GF-D8 (cell line): ENCODE measurements around the gene MYO1H.
A peak's percentile ranks its signal among the peaks of the same experiment; 100 is the strongest.
"Not testable (repeated sequence)": the region's sequence is repeated elsewhere in the genome, so short reads cannot be mapped to it uniquely, and the experiment has no call there.

Experiments
- DNase-seq: peaks from one replicate; lab custom pipeline; 2025; lab: John Stamatoyannopoulos, UW

The MYO1H gene

DNA sequence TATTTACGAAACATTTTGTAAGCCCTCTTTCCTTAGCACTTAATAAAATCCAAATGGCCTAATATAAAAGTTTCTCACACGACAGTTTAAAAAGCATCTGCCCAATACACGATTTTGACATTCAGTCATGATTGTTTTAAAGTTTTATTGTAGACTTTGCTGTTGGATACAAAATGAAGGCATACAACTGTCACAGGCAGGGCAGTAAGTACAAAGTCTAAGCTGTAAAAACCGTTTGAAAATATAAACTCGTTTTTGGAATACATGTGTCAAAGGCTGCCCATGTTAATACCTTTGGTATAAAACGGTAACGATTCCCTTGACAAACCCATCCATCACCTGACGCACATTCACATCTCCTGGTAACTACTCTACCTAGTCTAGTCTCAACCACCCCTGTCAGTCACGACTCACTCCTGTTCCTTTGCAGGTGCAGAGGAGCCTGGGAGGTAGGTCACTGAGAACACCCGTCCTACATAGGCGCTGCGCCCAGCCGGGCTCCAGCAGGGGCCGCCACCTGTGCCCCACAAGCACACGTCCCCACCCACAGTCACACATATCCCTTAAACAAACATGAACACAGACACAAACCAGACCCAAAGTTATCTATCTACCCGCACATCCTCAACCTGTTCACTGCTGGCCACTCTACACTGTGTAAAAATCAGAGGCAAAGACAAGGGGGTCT lies 102.3 kb downstream of the MYO1H start:
- DNase-seq: no peak

DNA sequence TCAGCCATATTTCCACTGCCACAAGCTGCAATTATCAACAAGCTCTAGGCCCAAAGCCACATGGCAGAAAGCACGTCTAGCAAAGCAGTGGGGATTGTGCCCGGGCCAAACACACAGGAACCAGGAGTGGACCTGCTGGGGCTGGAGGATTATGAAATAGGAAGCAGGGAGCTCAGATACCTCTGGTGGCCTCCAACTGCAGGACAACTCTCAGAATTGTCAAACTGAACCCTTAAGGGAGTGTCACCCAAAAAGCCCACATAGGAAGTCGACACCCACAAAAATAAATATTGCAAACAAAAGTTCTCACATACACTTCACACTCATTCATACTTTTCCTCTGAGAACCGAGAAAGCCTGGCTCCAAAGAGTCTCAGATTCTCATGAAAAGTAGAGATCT lies 103.3 kb downstream of the MYO1H start:
- DNase-seq: no peak

DNA sequence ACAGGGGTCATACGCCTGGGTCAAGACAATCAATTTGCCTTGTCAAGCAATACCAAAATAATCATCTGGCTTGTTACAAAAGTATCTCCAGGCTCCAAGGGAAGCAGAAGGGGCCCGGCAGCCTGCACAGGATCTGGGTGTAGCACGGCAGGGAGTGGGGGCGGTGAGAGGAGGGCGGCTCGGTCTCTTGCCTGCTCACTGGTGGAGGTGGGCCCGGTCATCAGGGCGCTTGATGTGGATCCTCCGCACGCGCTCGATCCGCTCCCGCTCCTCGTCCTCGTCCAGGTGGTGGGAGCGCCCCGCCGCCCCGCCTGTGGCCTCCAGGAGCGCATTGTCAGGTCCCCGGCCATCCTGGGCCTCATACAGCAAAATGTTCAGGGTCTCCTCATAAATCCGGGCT lies 103.7 kb downstream of the MYO1H start:
- no peak for DNase-seq

DNA sequence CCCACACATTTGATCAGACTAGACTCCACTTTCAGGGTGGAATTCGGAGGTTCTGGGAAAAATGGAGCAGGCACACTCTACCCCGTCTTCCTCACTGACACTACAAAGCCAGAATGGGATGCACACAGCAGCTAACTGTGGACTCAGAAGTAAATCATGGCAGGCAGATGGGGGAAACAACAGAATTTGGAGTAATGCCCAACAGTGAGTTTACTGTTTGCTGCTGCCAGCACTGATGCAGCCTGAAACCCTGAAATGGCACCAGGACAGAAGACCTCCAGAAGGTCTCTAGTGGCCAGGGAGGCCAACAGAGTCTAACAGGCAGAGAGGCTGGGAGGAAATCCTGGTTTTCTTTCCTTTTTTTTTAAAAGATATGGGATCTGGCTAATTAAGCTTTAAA lies 104.8 kb downstream of the MYO1H start:
- no peak for DNase-seq

DNA sequence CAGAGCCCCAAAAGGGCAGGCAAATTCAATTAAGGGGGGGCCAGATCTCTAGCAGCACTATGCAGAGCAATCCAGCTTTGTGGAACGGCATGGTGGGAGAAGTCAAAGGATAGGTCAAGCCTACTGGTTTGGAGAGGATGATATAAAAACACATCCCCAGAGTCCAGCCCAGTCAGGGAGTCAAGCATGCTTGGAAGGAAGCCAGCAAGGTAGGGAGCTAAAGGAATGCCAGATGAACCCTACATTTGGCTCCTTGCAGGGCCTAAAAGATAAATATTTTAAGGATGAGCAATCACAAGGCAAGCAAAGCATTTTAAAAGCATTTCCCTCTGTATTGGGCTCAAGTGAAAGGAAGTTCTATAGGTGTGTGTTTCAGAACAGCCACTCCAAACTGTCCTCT lies 108.0 kb downstream of the MYO1H start:
- no peak for DNase-seq

DNA sequence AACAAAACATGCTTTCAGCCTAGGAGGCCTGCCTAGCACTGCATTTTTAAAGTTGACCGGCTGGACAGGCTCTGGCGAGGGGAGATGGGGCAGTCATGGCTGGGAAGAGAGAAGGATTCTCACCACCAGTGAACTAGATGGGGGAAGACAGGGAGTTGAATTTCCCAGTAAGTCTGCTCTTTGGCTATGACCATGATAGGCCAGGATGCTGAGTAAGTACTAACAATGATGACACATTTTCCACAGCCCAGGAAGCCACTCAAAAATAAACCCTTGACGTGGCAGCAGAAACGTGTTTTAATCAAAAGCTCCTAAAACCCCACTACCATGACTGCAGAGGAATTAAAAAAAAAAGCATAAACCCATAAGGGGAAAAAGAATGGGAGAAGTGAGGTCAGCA lies 110.4 kb downstream of the MYO1H start:
- DNase-seq: no peak

DNA sequence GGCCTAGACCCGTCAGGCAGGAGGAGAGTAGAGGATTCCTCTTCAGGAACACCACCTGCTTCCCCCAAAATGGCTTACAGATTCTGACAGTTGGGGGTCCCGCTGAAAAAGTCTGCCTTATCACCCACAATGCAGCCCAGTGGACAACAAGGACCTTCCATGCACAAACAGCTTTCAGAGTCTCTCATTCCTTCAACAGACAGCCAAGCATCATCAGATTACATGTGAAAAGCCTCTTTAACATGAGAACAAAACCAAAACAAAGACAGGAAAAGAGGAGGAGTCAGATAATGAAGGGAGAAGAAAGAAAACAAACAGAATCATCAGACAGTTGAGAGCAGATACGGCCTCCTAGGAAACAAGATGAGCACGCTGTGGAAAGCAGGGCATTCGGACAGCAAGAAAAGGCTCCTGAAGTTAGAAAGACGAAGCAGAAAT lies 111.1 kb downstream of the MYO1H start:
- no peak for DNase-seq

DNA sequence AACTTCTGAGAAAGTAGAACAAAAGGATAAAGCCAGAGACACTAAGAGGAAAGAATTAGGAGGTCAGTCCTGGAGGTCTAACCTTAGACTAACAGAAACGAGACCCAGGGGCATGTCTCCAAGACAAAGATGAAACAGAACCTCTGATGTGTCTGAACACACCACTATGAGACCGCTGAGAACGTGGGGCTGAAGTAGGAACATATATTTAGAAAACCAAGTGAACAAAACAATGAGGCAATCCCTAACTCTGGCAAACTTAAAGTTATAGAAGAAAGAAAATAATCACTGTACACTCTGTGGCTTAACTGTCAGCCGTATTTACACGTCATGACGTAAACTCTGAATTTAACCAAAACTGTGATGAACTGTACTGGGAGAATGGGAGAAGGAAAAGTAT lies 111.5 kb downstream of the MYO1H start:
- DNase-seq: no peak

DNA sequence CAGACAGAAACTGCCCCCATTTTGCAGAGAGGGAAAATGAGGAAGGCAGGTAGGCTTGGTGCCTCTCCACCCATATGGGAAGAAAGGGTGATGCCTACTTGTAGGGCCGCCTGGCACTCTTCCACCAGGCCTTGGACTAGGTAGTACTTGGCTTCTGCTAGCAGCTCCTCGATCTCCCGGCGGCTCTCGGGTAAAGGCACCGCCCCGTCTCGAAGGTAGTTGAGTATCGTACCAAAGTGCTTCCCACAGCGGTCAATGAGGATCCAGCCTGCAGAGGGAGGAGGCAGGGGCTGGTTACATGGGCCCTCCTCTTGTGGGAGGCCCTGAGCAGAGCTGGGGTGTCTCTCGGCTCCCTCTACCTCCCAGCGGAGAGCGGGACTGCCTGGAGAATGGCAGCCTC lies 112.8 kb downstream of the MYO1H start:
- DNase-seq: no peak

DNA sequence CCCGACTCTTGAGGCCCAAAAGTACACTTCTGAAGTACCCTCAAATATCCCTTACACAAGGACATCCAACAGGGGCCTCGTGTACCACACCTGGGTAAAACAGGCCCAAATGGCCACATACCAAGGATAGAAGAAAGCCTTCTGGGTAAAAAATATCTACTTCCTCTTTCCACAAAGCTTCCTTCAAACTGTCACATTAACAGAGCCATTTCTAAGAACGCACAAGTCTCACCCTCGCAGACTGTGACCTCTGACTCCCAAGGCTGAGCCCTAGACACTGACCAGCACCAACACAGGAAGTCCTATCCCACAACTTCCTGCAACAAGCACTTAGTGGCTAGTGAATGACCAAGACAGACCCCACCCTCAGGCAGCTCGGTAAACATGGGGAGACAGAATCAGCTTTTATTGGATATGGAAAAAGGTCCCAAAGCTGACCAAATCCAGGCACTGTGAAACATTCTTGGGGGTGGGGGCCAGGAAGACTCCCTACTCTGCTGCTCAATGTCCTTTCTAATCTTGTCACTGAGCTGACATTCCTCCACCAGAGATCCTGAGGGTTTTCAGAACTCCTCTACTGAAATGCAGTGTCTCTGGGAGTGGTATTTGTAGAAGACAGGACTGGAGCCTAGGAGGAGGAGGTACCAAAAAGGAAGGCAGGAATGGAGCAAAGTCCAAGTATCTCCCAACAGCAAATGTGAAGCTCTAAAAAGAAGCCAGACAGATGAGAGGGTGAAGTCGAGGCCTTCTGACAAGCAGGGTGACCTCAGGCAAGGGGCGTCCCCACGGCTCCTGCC lies 113.5 kb downstream of the MYO1H start:
- peak; percentile 77 for DNase-seq

DNA sequence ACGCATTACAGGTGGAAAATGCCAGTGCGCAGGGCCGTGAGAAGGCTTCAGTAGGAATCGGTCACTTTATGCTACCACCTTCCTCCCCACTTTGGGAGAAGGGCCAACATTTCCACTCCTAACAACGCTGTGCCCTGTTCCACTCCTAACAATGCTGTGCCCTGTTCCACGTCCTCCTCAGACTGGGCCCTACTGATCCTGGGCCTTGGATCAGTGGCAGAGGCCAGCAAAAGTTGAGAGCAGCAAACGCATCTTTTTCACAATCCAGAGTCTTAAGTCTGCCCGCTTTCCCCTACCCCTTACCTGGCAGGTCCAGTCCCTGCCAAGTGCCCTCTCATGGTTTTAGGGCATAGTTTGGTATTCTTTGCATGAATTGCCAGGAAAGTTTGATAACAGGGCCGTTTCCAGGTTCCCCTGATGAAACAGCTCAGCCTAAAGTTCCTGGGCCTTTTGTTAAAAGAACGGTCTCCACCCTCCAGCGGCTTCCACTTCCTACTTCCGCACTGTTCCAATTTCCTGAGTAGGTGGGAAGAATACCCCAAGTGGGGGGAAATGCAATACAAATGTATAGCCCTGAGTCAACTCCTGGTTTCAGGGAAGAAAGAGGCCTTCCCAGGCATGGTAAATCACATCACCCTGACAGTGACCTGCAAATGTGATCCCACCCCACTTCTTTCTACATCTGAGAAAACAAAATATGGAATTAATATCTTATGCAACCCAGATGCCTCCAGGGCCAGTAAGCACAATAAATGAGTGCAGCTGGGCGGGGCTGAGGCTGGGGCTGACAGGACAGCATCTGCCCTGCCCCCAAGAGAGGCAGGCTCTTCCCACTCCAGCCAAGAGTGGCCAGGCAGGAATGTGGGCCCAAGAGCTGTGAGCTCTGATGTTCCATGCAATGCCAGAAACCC lies 114.4 kb downstream of the MYO1H start:
- DNase-seq: no peak

DNA sequence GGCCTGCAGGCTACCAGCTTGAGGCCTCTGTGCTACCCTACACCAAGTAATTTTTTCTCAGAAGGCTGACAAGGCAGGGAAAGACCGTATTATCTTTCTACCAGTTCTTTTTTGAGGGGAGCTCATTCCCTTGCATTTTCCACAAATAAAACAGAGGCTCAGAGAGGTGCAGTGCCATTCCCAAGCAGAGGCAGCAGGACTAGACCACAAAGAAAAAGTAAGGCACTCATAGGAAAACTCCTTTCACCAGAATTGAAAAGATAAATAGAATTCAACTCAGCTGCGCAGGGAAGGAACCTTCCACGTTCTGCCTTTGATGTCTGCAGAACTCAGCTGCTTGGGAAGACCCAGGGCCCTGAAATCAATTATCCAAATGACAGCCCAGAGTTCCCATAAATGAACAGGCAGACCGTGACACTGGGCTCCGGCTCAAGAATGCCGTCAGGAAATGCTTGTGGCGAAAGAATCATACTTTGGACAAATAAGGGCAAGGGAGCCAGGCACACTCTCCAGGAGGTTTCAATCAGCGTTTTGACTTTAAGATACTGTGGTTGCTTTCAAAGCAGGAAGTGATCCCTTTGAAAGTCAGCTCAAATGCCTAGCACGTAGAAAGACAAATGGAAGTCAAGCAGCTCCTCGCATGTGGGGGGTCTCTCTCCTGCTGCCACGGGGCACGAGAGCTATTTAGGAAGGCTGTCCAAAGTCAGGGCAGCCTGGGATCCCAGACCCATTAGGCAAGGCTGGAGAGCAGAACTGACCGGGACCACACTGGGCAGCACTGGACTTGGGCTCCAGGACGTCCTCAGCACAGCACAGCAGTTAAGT lies 115.4 kb downstream of the MYO1H start:
- DNase-seq: no peak

DNA sequence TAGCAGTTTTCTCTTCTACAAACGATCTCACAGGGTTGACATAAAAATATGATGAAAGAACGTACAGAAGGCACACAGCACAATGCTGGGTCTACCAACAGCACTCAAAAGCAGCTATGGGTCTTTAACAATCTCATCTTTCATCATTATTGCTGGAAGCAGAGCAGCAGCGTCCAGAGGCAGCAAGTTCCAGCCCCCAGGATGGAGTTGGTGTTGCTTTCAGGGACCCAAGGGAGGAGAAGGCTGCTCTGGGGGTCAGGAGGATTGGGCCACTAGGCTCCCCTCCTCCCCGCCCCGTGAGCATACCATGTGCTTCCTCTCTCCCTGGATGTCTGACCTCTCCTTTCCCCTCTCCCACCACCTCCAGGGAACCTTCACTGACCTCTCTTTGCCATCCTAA lies 116.1 kb downstream of the MYO1H start:
- no peak for DNase-seq

DNA sequence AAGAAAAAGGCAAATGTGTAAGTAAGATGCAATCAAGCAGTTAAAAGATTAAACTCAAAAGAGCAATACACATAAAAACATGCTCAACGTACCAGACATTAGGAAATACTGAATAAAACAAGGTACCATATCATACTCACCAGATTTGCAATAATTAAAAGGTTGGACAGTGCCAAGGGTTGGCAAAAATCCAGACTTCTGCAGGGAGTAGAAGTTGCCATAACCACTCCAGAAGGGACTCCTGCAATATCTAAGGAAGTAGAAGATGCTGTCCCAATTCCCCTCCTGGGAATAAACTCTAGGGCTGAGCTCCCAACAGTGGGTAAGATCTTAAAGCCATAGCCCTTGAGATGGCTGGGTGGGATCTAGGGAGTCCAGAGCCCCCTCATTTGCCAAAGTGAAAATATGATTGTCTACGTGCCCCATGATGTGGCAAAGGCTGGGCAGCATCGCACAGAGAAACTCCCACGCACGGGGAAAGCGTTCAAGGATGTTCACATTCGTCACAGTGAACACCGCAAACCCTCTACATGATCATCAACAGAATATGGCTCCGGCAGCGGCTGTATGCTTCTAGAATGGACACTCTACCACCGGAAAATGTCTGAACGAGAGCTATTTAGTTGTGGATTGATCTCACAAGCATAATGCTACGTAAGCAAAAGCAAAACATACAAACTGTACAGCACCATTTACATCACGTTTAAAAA lies 117.1 kb downstream of the MYO1H start:
- DNase-seq: no peak

DNA sequence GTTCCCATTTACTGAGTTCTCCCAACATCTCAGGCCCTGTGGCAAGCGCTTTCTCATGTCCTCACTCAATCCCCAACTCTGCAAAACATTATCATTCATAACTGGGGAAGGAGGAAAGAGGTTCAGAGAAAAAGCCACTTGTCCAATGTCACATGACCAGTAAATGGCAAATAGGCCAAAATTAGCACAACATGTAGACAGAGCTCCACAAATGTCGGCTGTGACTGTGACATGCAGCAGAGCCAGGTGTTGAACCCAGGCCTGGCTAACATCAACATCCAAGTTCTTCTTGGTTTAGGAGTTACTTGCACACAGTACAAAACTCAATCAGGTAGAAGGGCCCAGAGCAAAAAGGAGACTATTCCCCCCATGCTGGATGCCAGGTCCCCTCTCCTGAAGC lies 118.6 kb downstream of the MYO1H start:
- DNase-seq: no peak

DNA sequence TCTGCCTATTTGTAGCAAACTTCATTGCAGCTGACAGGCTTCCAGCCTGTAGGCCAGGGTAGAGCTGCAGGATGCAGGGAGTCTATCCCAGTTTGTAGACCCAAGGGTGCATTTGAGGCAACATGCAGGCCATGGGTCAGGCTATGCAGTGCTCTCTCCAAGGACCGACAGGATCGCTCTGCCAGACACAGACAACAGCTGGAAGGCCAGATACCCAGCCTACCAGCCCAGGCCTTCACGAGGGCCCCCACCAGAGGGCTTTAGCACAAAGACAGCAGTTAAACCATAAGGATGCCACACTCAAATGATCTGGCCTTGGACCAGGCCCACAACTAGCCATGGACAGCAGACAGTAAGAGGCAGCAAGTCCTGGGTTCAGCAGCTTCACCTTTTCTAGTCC lies 119.1 kb downstream of the MYO1H start:
- DNase-seq: no peak

DNA sequence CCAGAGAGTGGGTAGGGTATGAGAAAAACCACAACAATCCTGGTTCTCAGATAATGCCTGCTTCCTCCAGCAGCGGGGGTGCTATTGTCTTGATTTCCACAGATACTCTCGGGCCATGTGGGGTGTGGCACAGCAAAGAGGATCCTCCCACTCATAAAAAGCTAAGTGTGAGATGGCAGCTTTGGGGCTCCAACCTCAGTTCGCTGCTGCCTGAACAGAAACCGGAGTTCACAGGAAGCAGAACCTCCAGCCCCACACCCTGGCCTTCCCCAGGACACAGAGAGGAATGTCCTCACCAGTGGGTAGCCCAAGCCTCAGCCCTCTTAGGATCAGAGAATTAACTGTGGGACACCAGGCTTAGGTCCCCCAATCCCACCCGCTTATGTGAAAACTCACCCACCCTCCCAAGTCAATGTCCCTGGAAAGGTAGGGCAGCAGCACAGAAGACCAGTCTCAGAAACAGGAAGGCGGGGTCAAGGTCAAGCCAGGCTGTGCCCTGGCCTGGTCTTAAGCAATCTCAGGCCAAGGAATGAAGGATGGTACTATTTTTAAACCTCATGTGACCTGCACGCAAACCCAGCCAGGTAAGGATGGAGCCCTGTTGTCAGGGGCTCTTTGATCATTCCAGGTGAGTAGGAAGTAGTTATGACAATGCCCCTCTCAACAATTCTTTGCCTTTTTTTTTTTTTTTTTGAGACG lies 120.4 kb downstream of the MYO1H start:
- no peak for DNase-seq

DNA sequence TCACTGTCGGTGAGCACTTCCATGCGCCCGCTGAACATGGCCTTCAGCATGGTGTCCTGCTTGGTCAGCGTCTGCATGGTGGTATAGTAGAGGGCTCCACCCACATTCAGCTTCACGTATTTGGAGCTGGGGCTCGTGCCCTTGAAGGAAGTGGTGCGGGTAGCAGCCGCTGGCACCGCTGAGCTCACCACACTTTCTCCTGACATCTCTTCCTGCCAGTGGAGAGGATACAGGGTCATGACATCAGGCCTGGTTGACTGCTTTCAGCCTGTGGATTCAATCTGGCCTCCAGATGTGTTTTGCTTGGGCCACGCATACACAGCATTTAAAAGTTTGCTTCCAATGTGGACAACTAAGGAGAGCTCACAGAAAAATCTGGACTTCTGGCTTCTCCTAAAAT lies 121.8 kb downstream of the MYO1H start:
- DNase-seq: no peak

DNA sequence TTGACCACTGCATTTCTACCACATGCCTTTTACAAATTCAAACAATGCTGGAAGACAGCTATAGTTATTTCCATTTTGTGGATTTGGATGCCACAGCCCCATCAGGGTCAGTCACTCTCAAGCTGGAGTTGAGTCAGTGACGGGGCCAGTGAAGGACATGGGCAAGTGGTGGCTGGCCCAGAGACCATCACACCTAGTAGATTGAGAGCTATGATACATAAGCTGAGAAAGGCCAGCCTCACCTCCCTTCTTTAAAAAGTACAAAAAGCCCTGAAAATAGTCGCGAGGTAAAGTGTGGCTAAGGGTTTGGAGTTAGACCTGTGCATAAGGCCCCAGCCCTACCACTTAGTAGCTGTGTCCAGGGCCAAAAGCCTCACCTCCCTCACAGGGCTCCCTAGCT lies 125.3 kb downstream of the MYO1H start:
- no peak for DNase-seq

DNA sequence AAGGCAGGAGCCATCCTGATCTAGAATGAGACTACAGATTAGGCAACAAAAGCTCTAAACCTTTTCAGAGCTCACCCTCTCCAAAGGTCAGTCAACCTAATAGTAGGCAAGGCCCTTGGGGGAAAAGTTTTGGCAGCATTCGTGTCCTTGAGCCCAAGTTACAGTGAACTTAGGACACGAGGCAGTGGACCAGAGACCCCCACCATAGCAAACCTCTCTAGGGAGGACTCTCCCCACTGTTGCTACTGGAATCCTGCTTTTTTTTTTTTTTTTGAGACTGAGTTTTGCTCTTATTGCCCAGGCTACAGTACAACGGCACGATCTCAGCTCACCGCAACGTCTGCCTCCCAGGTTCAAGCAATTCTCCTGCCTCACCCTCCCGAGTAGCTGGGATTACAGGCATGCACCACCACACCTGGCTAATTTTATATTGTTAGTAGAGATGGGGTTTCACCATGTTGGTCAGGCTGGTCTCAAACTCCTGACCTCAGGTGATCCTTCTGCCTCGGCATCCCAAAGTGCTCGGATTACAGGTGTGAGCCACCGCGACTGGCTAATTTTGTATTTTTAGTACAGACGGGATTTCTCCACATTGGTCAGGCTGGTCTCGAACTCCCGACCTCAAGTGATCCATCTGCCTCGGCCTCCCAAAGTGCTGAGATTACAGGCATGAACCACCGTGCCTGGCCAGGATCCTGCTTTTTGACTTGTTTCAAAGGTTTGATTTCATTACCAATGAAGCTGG lies 126.0 kb downstream of the MYO1H start:
- DNase-seq: not testable (repeated sequence)
